ENCODE measurements around the gene SP110. TPM values are rescaled to one million over a fixed set of nuclear protein-coding genes. Genes with fewer than 3 reads are reported as not detected.
"Not testable (repeated sequence)": the region's sequence is repeated elsewhere in the genome, so short reads cannot be mapped to it uniquely, and the experiment has no call there.

The SP110 gene
- total RNA-seq, 1 experiment from 2014 or later: 11.9 TPM

GRCh38 chr2:230267059-230267458, 47.3 kb upstream of the SP110 start:
- Mint-ChIP-seq H3K9me3 (ENCODE audit: unreplicated experiment) (peaks cover 18% of the 10 kb centered on the region), H3K36me3 (ENCODE audit: insufficient read depth, unreplicated experiment) (no peaks in the 10 kb centered on the region), H3K4me1 (ENCODE audit: insufficient read depth, unreplicated experiment) (no peaks in the 10 kb centered on the region), H3K4me3 (ENCODE audit: unreplicated experiment) (no peak overlapping the region), H3K27ac (ENCODE audit: low read depth, unreplicated experiment) (no peak overlapping the region), H3K27me3 (ENCODE audit: insufficient read depth, unreplicated experiment) (no peaks in the 10 kb centered on the region)
- intact Hi-C loops (cut with micrococcal nuclease): no loop called here
- TF ChIP-seq, protein P1, sequence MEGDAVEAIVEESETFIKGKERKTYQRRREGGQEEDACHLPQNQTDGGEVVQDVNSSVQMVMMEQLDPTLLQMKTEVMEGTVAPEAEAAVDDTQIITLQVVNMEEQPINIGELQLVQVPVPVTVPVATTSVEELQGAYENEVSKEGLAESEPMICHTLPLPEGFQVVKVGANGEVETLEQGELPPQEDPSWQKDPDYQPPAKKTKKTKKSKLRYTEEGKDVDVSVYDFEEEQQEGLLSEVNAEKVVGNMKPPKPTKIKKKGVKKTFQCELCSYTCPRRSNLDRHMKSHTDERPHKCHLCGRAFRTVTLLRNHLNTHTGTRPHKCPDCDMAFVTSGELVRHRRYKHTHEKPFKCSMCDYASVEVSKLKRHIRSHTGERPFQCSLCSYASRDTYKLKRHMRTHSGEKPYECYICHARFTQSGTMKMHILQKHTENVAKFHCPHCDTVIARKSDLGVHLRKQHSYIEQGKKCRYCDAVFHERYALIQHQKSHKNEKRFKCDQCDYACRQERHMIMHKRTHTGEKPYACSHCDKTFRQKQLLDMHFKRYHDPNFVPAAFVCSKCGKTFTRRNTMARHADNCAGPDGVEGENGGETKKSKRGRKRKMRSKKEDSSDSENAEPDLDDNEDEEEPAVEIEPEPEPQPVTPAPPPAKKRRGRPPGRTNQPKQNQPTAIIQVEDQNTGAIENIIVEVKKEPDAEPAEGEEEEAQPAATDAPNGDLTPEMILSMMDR (IDR thresholded peaks at IDR 0.05; ENCODE audit: unreplicated experiment): no peak
- no peak for DNase-seq (ENCODE audit: unreplicated experiment)
- POLR2A ChIA-PET: interaction anchor here (0.6 kb wide), 1 partner anchor 1686 kb away, joined by 3 read pairs; no protein-coding TSS in a partner anchor
- BruUV-seq (replicated peaks): no TSS peak
- CTCF ChIA-PET: no interaction called here

- ChIA-PET POLR2A (interaction anchor here (0.6 kb wide), 1 partner anchor 1686 kb away, joined by 3 read pairs; no protein-coding TSS in a partner anchor), CTCF (interaction anchor here (0.6 to 0.7 kb wide), 2 partner anchors 126 to 353 kb away, joined by 3 read pairs; no protein-coding TSS in a partner anchor)
- TF ChIP-seq, protein P1 (IDR thresholded peaks at IDR 0.05; ENCODE audit: unreplicated experiment): no peak
- H3K27ac Mint-ChIP-seq (ENCODE audit: low read depth, unreplicated experiment): no peak overlapping the region
- H3K9me3 Mint-ChIP-seq (ENCODE audit: unreplicated experiment): peaks cover 17% of the 10 kb centered on the region
- H3K4me1 Mint-ChIP-seq (ENCODE audit: insufficient read depth, unreplicated experiment): no peaks in the 10 kb centered on the region
- H3K27me3 Mint-ChIP-seq (ENCODE audit: insufficient read depth, unreplicated experiment): no peaks in the 10 kb centered on the region
- no peaks in the 10 kb centered on the region for H3K36me3 Mint-ChIP-seq (ENCODE audit: insufficient read depth, unreplicated experiment)
- no peak for DNase-seq (ENCODE audit: unreplicated experiment)
- BruUV-seq (replicated peaks): no TSS peak
- no peak overlapping the region for H3K4me3 Mint-ChIP-seq (ENCODE audit: unreplicated experiment)
- intact Hi-C loops (cut with micrococcal nuclease): no loop called here
Measured at GRCh38 chr2:230266638-230267037, 46.9 kb upstream of the SP110 start.

DNA sequence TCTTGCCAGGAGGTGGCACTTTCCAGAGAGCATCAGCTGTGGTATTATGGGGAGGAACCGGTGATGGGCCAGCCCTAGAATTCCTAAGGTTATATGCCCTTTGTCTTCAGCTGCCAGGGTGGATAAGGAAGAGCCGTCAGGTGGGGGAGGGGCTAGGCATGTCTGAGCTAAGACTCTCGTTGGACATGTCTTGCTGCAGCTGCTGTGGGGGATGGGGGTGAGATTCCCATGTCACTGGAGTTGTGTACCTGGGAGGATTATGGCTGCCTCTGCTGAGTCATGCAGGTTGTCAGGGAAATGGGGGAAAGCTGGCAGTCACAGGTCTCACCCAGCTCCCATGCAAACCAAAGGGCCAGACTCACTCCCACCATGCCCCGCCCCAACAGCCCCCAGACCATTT, 45.2 kb upstream of the SP110 start:
- CTCF ChIA-PET; H3K27ac Mint-ChIP-seq (ENCODE audit: low read depth, unreplicated experiment); H3K36me3 Mint-ChIP-seq (ENCODE audit: insufficient read depth, unreplicated experiment); H3K27me3 Mint-ChIP-seq (ENCODE audit: insufficient read depth, unreplicated experiment); H3K4me3 Mint-ChIP-seq (ENCODE audit: unreplicated experiment); intact Hi-C loops (cut with micrococcal nuclease); BruUV-seq (replicated peaks); H3K4me1 Mint-ChIP-seq (ENCODE audit: insufficient read depth, unreplicated experiment); H3K9me3 Mint-ChIP-seq (ENCODE audit: unreplicated experiment): not testable (repeated sequence)
- peak; percentile 38 for DNase-seq (ENCODE audit: unreplicated experiment)
- POLR2A ChIA-PET: interaction anchor here (0.7 to 1.0 kb wide), 2 partner anchors 37 to 65 kb away, joined by 3 to 4 read pairs; no protein-coding TSS in a partner anchor

GRCh38 chr2:230262246-230262645, 42.5 kb upstream of the SP110 start:
- H3K9me3 Mint-ChIP-seq (ENCODE audit: unreplicated experiment): peaks cover 7% of the 10 kb centered on the region
- ChIA-PET CTCF (no interaction called here), POLR2A (no interaction called here)
- H3K27me3 Mint-ChIP-seq (ENCODE audit: insufficient read depth, unreplicated experiment): no peaks in the 10 kb centered on the region
- BruUV-seq (replicated peaks): no TSS peak
- H3K4me3 Mint-ChIP-seq (ENCODE audit: unreplicated experiment): no peak overlapping the region
- H3K27ac Mint-ChIP-seq (ENCODE audit: low read depth, unreplicated experiment): no peak overlapping the region
- TF ChIP-seq, protein P1 (IDR thresholded peaks at IDR 0.05; ENCODE audit: unreplicated experiment): no peak
- no peaks in the 10 kb centered on the region for H3K36me3 Mint-ChIP-seq (ENCODE audit: insufficient read depth, unreplicated experiment)
- no peaks in the 10 kb centered on the region for H3K4me1 Mint-ChIP-seq (ENCODE audit: insufficient read depth, unreplicated experiment)
- intact Hi-C loops (cut with micrococcal nuclease): no loop called here
- no peak for DNase-seq (ENCODE audit: unreplicated experiment)

DNA sequence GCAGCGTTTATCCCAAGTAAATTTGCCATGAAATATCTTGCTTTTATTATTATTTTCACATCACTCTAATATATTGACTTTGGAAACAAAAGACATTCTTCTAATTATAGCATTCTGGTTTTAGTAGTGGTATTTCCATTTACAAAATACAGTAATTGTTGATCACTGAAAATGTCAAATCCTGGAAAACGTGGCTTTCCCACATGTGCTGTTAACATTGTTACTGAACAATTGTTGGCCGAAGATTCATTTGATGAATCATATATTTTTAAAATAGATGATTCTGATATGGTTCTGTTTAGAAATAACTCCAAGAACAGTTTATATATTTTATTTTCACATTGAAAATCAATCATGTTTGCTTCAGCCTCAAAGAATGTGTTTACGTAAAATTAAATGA, 38.7 kb upstream of the SP110 start:
- Mint-ChIP-seq H3K36me3 (ENCODE audit: insufficient read depth, unreplicated experiment) (no peaks in the 10 kb centered on the region), H3K4me3 (ENCODE audit: unreplicated experiment) (no peak overlapping the region), H3K27me3 (ENCODE audit: insufficient read depth, unreplicated experiment) (no peaks in the 10 kb centered on the region), H3K4me1 (ENCODE audit: insufficient read depth, unreplicated experiment) (no peaks in the 10 kb centered on the region), H3K27ac (ENCODE audit: low read depth, unreplicated experiment) (no peak overlapping the region), H3K9me3 (ENCODE audit: unreplicated experiment) (peaks cover 7% of the 10 kb centered on the region)
- BruUV-seq (replicated peaks): no TSS peak
- no peak for DNase-seq (ENCODE audit: unreplicated experiment)
- TF ChIP-seq, protein P1 (IDR thresholded peaks at IDR 0.05; ENCODE audit: unreplicated experiment): no peak
- intact Hi-C loops (cut with micrococcal nuclease): no loop called here
- ChIA-PET POLR2A (no interaction called here), CTCF (interaction anchor here (0.6 kb wide), 1 partner anchor 241 kb away, joined by 3 read pairs; no protein-coding TSS in a partner anchor)

Measured in MCF 10A (cell line).